ENCODE data around the gene GIT1.

DNA sequence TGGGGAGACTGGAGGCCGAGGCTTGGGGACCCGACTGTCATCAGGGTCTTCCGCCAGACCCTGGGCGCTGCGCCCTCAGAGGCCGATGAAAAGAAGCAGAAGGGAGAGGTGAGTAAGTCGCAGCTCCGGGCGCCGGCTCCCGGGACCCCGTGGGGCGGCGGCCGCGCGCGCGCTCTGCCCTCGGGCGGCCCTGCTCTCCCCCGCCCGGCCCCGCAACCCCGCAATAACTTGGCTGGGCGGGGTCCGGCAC lies 22.2 kb downstream of the GIT1 start:
- TF ChIP-seq, protein P1, sequence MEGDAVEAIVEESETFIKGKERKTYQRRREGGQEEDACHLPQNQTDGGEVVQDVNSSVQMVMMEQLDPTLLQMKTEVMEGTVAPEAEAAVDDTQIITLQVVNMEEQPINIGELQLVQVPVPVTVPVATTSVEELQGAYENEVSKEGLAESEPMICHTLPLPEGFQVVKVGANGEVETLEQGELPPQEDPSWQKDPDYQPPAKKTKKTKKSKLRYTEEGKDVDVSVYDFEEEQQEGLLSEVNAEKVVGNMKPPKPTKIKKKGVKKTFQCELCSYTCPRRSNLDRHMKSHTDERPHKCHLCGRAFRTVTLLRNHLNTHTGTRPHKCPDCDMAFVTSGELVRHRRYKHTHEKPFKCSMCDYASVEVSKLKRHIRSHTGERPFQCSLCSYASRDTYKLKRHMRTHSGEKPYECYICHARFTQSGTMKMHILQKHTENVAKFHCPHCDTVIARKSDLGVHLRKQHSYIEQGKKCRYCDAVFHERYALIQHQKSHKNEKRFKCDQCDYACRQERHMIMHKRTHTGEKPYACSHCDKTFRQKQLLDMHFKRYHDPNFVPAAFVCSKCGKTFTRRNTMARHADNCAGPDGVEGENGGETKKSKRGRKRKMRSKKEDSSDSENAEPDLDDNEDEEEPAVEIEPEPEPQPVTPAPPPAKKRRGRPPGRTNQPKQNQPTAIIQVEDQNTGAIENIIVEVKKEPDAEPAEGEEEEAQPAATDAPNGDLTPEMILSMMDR (IDR thresholded peaks at IDR 0.05; ENCODE audit: insufficient read depth, low read length, poor library complexity, severe bottlenecking), result no peak
- no peak for TF ChIP-seq EZH2phosphoT487 (conservative IDR thresholded peaks at IDR 0.05; ENCODE audit: low read length)
